Measurements from ENCODE around the gene GHSR. TPM values are rescaled to one million over a fixed set of nuclear protein-coding genes. Genes with fewer than 3 reads are reported as not detected.
A peak's percentile ranks its signal among the peaks of the same experiment; 100 is the strongest.

Gene GHSR
- total and polyA plus RNA-seq, 7 experiments from 2014 or later = not detected

GRCh38 chr3:172407872-172408271 is 40.4 kb downstream of the GHSR start:
- H3K9me3 Mint-ChIP-seq = peaks cover 0 to 20% (median 3%) of the 10 kb centered on the region in 11 donors
- no peak overlapping the region for H3K4me3 ChIP-seq (ENCODE audit: low read length)

GRCh38 chr3:172405914-172406313 is 42.3 kb downstream of the GHSR start:
- Mint-ChIP-seq H3K4me3 (no peak overlapping the region), H3K27me3 (peaks cover 0 to 21% (median 0%) of the 10 kb centered on the region in 5 donors), H3K9me3 (peaks cover 0 to 31% (median 13%) of the 10 kb centered on the region in 11 donors), H3K4me1 (peaks cover 0 to 2% (median 0%) of the 10 kb centered on the region in 7 donors), H3K36me3 (peaks cover 6 to 19% (median 18%) of the 10 kb centered on the region in 5 donors), H3K27ac (no peak overlapping the region)
- Histone ChIP-seq H3K27me3 (ENCODE audit: control insufficient read depth in 2 of 2, insufficient read depth in 2 of 2, low read length in 2 of 2) (no peaks in the 10 kb centered on the region), H3K4me1 (ENCODE audit: control insufficient read depth in 2 of 2, insufficient read depth in 2 of 2, low read length in 2 of 2) (no peaks in the 10 kb centered on the region), H3K27ac (ENCODE audit: low read depth, low read length) (no peak overlapping the region), H3K36me3 (ENCODE audit: control insufficient read depth in 2 of 3, insufficient read depth in 3 of 3, low read length in 3 of 3) (no peaks in the 10 kb centered on the region), H3K4me3 (ENCODE audit: low read length) (no peak overlapping the region), H3K9me3 (ENCODE audit: control insufficient read depth in 2 of 3, low read length in 3 of 3) (no peaks in the 10 kb centered on the region)
- DNase-seq (no peak), ATAC-seq (no peak)
- ChIA-PET CTCF (interaction anchor here (0.6 kb wide), 1 partner anchor 270 kb away, joined by 3 read pairs; no protein-coding TSS in a partner anchor), POLR2A (no interaction called here)
- intact Hi-C loops (cut with micrococcal nuclease) = no loop called here

More at GRCh38 chr3:172407872-172408271, 40.4 kb downstream of the GHSR start:
- H3K9me3 ChIP-seq (ENCODE audit: control insufficient read depth in 2 of 3, low read length in 3 of 3) = no peaks in the 10 kb centered on the region
- no peaks in the 10 kb centered on the region for H3K4me1 ChIP-seq (ENCODE audit: control insufficient read depth in 2 of 2, insufficient read depth in 2 of 2, low read length in 2 of 2)
- POLR2A ChIA-PET = no interaction called here
- H3K36me3 ChIP-seq (ENCODE audit: control insufficient read depth in 2 of 3, insufficient read depth in 3 of 3, low read length in 3 of 3) = no peaks in the 10 kb centered on the region
- no peaks in the 10 kb centered on the region for H3K36me3 Mint-ChIP-seq
- H3K27me3 Mint-ChIP-seq = peaks cover 0 to 21% (median 5%) of the 10 kb centered on the region in 5 donors
- ATAC-seq (no peak), DNase-seq (no peak)
- H3K27ac ChIP-seq (ENCODE audit: low read depth, low read length) = no peak overlapping the region
- no peaks in the 10 kb centered on the region for H3K27me3 ChIP-seq (ENCODE audit: control insufficient read depth in 2 of 2, insufficient read depth in 2 of 2, low read length in 2 of 2)
- no peak overlapping the region for H3K4me3 Mint-ChIP-seq
- H3K27ac Mint-ChIP-seq = no peak overlapping the region
- CTCF ChIA-PET = no interaction called here
- intact Hi-C loops (cut with micrococcal nuclease) = no loop called here
- no peaks in the 10 kb centered on the region for H3K4me1 Mint-ChIP-seq

- Mint-ChIP-seq H3K4me1 (peaks cover 0 to 2% (median 0%) of the 10 kb centered on the region in 7 donors), H3K27me3 (peaks cover 0 to 19% (median 0%) of the 10 kb centered on the region in 5 donors), H3K36me3 (peaks cover 6 to 29% (median 25%) of the 10 kb centered on the region in 5 donors), H3K27ac (no peak overlapping the region), H3K9me3 (peaks cover 0 to 31% (median 13%) of the 10 kb centered on the region in 11 donors), H3K4me3 (no peak overlapping the region)
- DNase-seq (no peak), ATAC-seq (no peak)
- Histone ChIP-seq H3K27ac (ENCODE audit: low read depth, low read length) (no peak overlapping the region), H3K36me3 (ENCODE audit: control insufficient read depth in 2 of 3, insufficient read depth in 3 of 3, low read length in 3 of 3) (no peaks in the 10 kb centered on the region), H3K4me1 (ENCODE audit: control insufficient read depth in 2 of 2, insufficient read depth in 2 of 2, low read length in 2 of 2) (no peaks in the 10 kb centered on the region), H3K9me3 (ENCODE audit: control insufficient read depth in 2 of 3, low read length in 3 of 3) (no peaks in the 10 kb centered on the region), H3K27me3 (ENCODE audit: control insufficient read depth in 2 of 2, insufficient read depth in 2 of 2, low read length in 2 of 2) (no peaks in the 10 kb centered on the region), H3K4me3 (ENCODE audit: low read length) (no peak overlapping the region)
- intact Hi-C loops (cut with micrococcal nuclease) = no loop called here
- CTCF ChIA-PET = interaction anchor here (0.6 to 1.4 kb wide), 2 partner anchors 72 to 219 kb away, joined by 3 to 4 read pairs; no protein-coding TSS in a partner anchor
- POLR2A ChIA-PET = no interaction called here
Measured at GRCh38 chr3:172404237-172404962, 43.9 kb downstream of the GHSR start.

GRCh38 chr3:172402892-172403643 is 45.2 kb downstream of the GHSR start:
- no peaks in the 10 kb centered on the region for H3K27me3 ChIP-seq (ENCODE audit: control insufficient read depth in 2 of 2, insufficient read depth in 2 of 2, low read length in 2 of 2)
- H3K4me1 ChIP-seq (ENCODE audit: control insufficient read depth in 2 of 2, insufficient read depth in 2 of 2, low read length in 2 of 2) = no peaks in the 10 kb centered on the region
- H3K36me3 Mint-ChIP-seq = peaks cover 6 to 41% (median 28%) of the 10 kb centered on the region in 5 donors
- H3K4me3 Mint-ChIP-seq = peak overlapping the region in 1 of 10 donors; percentile 43
- H3K4me3 ChIP-seq (ENCODE audit: low read length) = no peak overlapping the region
- no peaks in the 10 kb centered on the region for H3K9me3 ChIP-seq (ENCODE audit: control insufficient read depth in 2 of 3, low read length in 3 of 3)
- peaks cover 0 to 2% (median 0%) of the 10 kb centered on the region in 7 donors for H3K4me1 Mint-ChIP-seq
- ChIA-PET POLR2A (no interaction called here), CTCF (interaction anchor here (0.8 kb wide), 1 partner anchor 438 kb away, joined by 5 read pairs; no protein-coding TSS in a partner anchor)
- no peak overlapping the region for H3K27ac Mint-ChIP-seq
- peaks cover 0 to 31% (median 13%) of the 10 kb centered on the region in 11 donors for H3K9me3 Mint-ChIP-seq
- no peak overlapping the region for H3K27ac ChIP-seq (ENCODE audit: low read depth, low read length)
- no peak for ATAC-seq
- intact Hi-C loops (cut with micrococcal nuclease) = no loop called here
- peaks cover 0 to 15% (median 0%) of the 10 kb centered on the region in 5 donors for H3K27me3 Mint-ChIP-seq
- H3K36me3 ChIP-seq (ENCODE audit: control insufficient read depth in 2 of 3, insufficient read depth in 3 of 3, low read length in 3 of 3) = no peaks in the 10 kb centered on the region
- DNase-seq = no peak

- H3K4me3 Mint-ChIP-seq = no peak overlapping the region
- H3K9me3 ChIP-seq (ENCODE audit: control insufficient read depth in 2 of 3, low read length in 3 of 3) = no peaks in the 10 kb centered on the region
- no peak overlapping the region for H3K4me3 ChIP-seq (ENCODE audit: low read length)
- H3K9me3 Mint-ChIP-seq = peaks cover 0 to 31% (median 13%) of the 10 kb centered on the region in 11 donors
- H3K4me1 Mint-ChIP-seq = peaks cover 0 to 2% (median 0%) of the 10 kb centered on the region in 7 donors
- no peak overlapping the region for H3K27ac ChIP-seq (ENCODE audit: low read depth, low read length)
- ATAC-seq (no peak), DNase-seq (no peak)
- peaks cover 0 to 3% (median 0%) of the 10 kb centered on the region in 3 experiments for H3K36me3 ChIP-seq (ENCODE audit: control insufficient read depth in 2 of 3, insufficient read depth in 3 of 3, low read length in 3 of 3)
- H3K27ac Mint-ChIP-seq = no peak overlapping the region
- intact Hi-C loops (cut with micrococcal nuclease) = no loop called here
- peaks cover 0 to 10% (median 0%) of the 10 kb centered on the region in 5 donors for H3K27me3 Mint-ChIP-seq
- no peaks in the 10 kb centered on the region for H3K4me1 ChIP-seq (ENCODE audit: control insufficient read depth in 2 of 2, insufficient read depth in 2 of 2, low read length in 2 of 2)
- H3K27me3 ChIP-seq (ENCODE audit: control insufficient read depth in 2 of 2, insufficient read depth in 2 of 2, low read length in 2 of 2) = no peaks in the 10 kb centered on the region
- POLR2A ChIA-PET = no interaction called here
- CTCF ChIA-PET = interaction anchor here (0.6 kb wide), 1 partner anchor 256 kb away, joined by 3 read pairs; no protein-coding TSS in a partner anchor
- peaks cover 6 to 42% (median 33%) of the 10 kb centered on the region in 5 donors for H3K36me3 Mint-ChIP-seq
Measured at GRCh38 chr3:172402090-172402489, 46.2 kb downstream of the GHSR start.

GRCh38 chr3:172398484-172398883 is 49.8 kb downstream of the GHSR start:
- Histone ChIP-seq H3K27me3 (ENCODE audit: control insufficient read depth in 2 of 2, insufficient read depth in 2 of 2, low read length in 2 of 2) (no peaks in the 10 kb centered on the region), H3K36me3 (ENCODE audit: control insufficient read depth in 2 of 3, insufficient read depth in 3 of 3, low read length in 3 of 3) (peaks cover 0 to 6% (median 0%) of the 10 kb centered on the region in 3 experiments), H3K4me3 (ENCODE audit: low read length) (no peak overlapping the region), H3K9me3 (ENCODE audit: control insufficient read depth in 2 of 3, low read length in 3 of 3) (no peaks in the 10 kb centered on the region), H3K4me1 (ENCODE audit: control insufficient read depth in 2 of 2, insufficient read depth in 2 of 2, low read length in 2 of 2) (no peaks in the 10 kb centered on the region), H3K27ac (ENCODE audit: low read depth, low read length) (no peak overlapping the region)
- intact Hi-C loops (cut with micrococcal nuclease) = no loop called here
- ChIA-PET POLR2A (no interaction called here), CTCF (no interaction called here)
- H3K36me3 Mint-ChIP-seq = peaks cover 7 to 73% (median 60%) of the 10 kb centered on the region in 5 donors
- H3K4me3 Mint-ChIP-seq = no peak overlapping the region
- ATAC-seq = no peak
- H3K4me1 Mint-ChIP-seq = peaks cover 0 to 2% (median 0%) of the 10 kb centered on the region in 7 donors
- H3K27me3 Mint-ChIP-seq = peaks cover 0 to 3% (median 0%) of the 10 kb centered on the region in 5 donors
- peaks cover 0 to 25% (median 12%) of the 10 kb centered on the region in 11 donors for H3K9me3 Mint-ChIP-seq
- no peak overlapping the region for H3K27ac Mint-ChIP-seq
- DNase-seq = no peak

Data from naive thymus-derived CD4-positive, alpha-beta T cell (primary cell).